Progenitor cell of endocrine pancreas (in vitro differentiated cells): ENCODE measurements around the gene ZPLD1. TPM values are rescaled to one million over a fixed set of nuclear protein-coding genes. Genes with fewer than 3 reads are reported as not detected.

ENCODE experiments used
- DNase-seq: peaks from one replicate; pipeline ENCODE4 v3.0.0; 2021; ENCODE audit warnings: low spot score; ENCODE audit not compliant: unreplicated experiment
- H3K27ac Mint-ChIP-seq: 2 replicates; pipeline ENCODE4 v1.8.0; 2021; ENCODE audit warnings: mild to moderate bottlenecking, moderate library complexity, mixed read lengths
- H3K27me3 Mint-ChIP-seq: 2 replicates; pipeline ENCODE4 v1.8.0; 2021; ENCODE audit warnings: mixed read lengths
- H3K36me3 Mint-ChIP-seq: 2 replicates; pipeline ENCODE4 v1.8.0; 2022; ENCODE audit warnings: mixed read lengths; ENCODE audit not compliant: insufficient read depth
- H3K4me1 Mint-ChIP-seq: 2 replicates; pipeline ENCODE4 v1.8.0; 2021; ENCODE audit warnings: low read depth, mixed read lengths
- H3K4me3 Mint-ChIP-seq: 2 replicates; pipeline ENCODE4 v1.8.0; 2021; ENCODE audit warnings: low read depth, mild to moderate bottlenecking, moderate library complexity, mixed read lengths
- H3K9me3 Mint-ChIP-seq: 2 replicates; pipeline ENCODE4 v1.8.0; 2021; ENCODE audit warnings: low read depth, mixed read lengths
- total RNA-seq: library from RNA; stranded (reverse); gene quantifications from 2 replicates; pipeline ENCODE4 v1.2.1, GENCODE V29; 2021
- TF ChIP-seq, protein P1 (sequence below): fragments of 200-600 bp; sonication (generic); IDR thresholded peaks from one replicate; pipeline ENCODE4 v1.5.0; 2021; ENCODE audit warnings: antibody characterized with exemption, mild to moderate bottlenecking; ENCODE audit not compliant: unreplicated experiment

Gene ZPLD1
- total RNA-seq, 1 donor from 2014 or later, result not detected

DNA sequence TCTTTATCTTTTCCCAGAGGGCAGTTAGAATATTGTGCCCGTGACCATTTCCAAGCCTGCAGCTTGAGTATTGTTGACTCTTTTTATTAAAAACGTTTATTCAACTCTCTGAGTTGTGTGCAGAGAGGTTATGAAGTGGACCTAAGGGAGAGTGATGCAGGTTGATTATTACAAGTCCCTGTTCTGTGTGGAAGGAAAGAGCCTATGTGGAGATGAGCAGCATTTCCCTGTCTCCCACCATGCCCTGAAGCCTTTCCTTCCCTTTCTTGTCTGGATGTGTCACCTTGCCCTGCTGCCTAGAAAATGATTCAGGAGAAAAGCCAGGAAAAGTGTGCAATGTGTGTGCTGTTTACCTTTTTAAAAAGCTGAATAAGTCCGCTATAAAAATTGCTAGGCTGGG, 19.4 kb downstream of the ZPLD1 start:
- Mint-ChIP-seq H3K9me3 (peaks cover 3% of the 10 kb centered on the region), H3K4me3 (no peak overlapping the region), H3K4me1 (peaks cover 15% of the 10 kb centered on the region), H3K36me3 (no peaks in the 10 kb centered on the region), H3K27me3 (peaks cover 3% of the 10 kb centered on the region), H3K27ac (peak overlapping the region; percentile 10)
- DNase-seq, result no peak
- TF ChIP-seq, protein P1, sequence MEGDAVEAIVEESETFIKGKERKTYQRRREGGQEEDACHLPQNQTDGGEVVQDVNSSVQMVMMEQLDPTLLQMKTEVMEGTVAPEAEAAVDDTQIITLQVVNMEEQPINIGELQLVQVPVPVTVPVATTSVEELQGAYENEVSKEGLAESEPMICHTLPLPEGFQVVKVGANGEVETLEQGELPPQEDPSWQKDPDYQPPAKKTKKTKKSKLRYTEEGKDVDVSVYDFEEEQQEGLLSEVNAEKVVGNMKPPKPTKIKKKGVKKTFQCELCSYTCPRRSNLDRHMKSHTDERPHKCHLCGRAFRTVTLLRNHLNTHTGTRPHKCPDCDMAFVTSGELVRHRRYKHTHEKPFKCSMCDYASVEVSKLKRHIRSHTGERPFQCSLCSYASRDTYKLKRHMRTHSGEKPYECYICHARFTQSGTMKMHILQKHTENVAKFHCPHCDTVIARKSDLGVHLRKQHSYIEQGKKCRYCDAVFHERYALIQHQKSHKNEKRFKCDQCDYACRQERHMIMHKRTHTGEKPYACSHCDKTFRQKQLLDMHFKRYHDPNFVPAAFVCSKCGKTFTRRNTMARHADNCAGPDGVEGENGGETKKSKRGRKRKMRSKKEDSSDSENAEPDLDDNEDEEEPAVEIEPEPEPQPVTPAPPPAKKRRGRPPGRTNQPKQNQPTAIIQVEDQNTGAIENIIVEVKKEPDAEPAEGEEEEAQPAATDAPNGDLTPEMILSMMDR, result no peak

DNA sequence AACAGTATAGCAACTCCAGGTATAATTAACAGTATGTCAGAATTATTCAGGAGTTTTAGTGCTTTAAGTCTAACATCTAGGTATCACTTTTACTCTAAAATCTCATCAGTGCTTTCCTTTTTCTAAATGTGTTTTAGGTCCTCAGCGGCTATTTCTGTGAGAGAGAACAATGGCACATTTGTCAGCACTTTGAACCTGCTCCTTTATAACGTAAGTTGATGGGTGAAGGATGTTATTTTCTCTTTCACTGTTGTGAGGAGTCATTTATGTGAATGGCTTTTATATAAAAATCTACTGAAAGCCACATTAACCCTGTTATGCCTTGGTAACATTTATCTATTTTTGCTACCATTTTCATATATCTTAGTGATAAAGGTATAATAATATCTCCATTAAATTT, 22.8 kb downstream of the ZPLD1 start:
- TF ChIP-seq, protein P1, result no peak
- no peak for DNase-seq

DNA sequence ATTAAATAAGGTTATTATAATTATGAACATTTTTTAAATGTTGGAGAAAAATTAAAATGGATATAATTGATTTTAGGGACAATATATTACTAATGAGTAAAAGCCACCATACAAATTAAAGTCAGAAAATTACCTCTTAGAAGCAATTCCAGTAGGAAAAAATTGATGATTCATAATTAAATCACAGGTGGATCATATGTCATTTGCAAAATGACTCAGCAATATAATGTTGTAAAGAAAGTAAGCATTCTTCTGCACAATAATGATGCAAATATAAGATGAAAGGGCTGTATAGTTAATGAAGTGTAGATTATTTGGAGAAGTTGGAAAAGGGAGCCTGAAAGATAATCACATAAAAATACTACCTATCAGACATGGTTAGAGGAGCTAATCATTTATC, 25.8 kb downstream of the ZPLD1 start:
- DNase-seq, result no peak
- no peak overlapping the region for H3K4me3 Mint-ChIP-seq
- no peak overlapping the region for H3K27ac Mint-ChIP-seq
- H3K9me3 Mint-ChIP-seq, result peaks cover under 1% of the 10 kb centered on the region
- no peaks in the 10 kb centered on the region for H3K36me3 Mint-ChIP-seq
- TF ChIP-seq, protein P1, result no peak
- H3K4me1 Mint-ChIP-seq, result peaks cover 12% of the 10 kb centered on the region
- peaks cover 2% of the 10 kb centered on the region for H3K27me3 Mint-ChIP-seq

More for the DNA sequence above, 22.8 kb downstream of the ZPLD1 start:
- peaks cover 15% of the 10 kb centered on the region for H3K4me1 Mint-ChIP-seq
- H3K27me3 Mint-ChIP-seq, result peaks cover 3% of the 10 kb centered on the region
- H3K9me3 Mint-ChIP-seq, result peaks cover 3% of the 10 kb centered on the region
- no peak overlapping the region for H3K27ac Mint-ChIP-seq
- no peaks in the 10 kb centered on the region for H3K36me3 Mint-ChIP-seq
- H3K4me3 Mint-ChIP-seq, result peak overlapping the region; percentile 29

DNA sequence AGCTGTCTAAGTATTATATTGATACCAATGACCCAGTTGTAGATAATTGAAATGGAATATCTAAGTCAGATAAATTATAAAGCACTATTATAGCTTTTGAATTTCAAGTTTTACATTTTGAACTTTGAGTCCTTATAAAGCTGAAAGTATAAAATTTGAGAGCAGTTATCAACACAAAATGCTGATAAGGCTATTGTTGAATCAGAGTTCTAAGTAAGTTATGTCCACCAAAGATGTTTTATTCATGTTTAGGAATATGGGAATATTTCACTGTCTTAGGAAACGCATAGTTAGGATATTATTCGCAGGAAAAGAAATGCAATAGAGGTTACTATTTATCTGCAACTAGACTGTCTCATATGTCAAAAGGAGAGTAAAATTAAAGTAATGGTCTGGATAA, 29.4 kb downstream of the ZPLD1 start:
- TF ChIP-seq, protein P1, result no peak
- Mint-ChIP-seq H3K36me3 (no peaks in the 10 kb centered on the region), H3K27ac (no peak overlapping the region), H3K9me3 (no peaks in the 10 kb centered on the region), H3K27me3 (peaks cover 2% of the 10 kb centered on the region), H3K4me3 (no peak overlapping the region), H3K4me1 (no peaks in the 10 kb centered on the region)
- no peak for DNase-seq

DNA sequence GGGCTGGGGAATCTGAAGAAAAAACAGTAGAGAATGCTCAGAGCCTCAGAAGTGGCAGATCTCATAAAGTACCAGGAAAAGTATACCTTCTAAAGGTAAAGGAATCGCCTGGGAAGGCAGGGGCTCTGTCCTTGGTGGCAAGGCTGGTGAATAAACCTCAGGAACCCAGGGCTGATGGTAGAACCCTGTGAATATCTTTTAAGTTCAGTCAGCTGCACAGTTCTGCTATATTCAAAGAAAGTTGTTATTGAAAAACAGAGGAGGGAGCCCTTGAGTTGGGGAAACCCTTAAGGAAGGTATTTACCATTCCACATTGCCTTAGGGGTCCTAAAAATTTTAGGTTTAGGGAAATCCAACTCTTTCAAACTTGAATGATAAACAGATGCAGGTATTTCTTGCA, 31.2 kb downstream of the ZPLD1 start:
- Mint-ChIP-seq H3K36me3 (no peaks in the 10 kb centered on the region), H3K27ac (no peak overlapping the region), H3K27me3 (peaks cover 5% of the 10 kb centered on the region), H3K4me1 (no peaks in the 10 kb centered on the region), H3K9me3 (peaks cover under 1% of the 10 kb centered on the region), H3K4me3 (no peak overlapping the region)
- DNase-seq, result no peak
- TF ChIP-seq, protein P1, result peak; percentile 9
